H9 (cell line): ENCODE measurements around the gene IMMP2L. TPM values are rescaled to one million over a fixed set of nuclear protein-coding genes. Genes with fewer than 3 reads are reported as not detected.

Experiments used
- DNase-seq: peaks from one replicate; pipeline ENCODE4 v3.0.0-alpha.2; 2017
- H2AFZ ChIP-seq: one replicate; pipeline ENCODE4 v1.6.1; 2013; ENCODE audit warnings: mild to moderate bottlenecking, low read length, control low read depth, moderate library complexity
- H2AK5ac ChIP-seq: 2 replicates; pipeline ENCODE4 v1.6.1; 2013; ENCODE audit warnings: low read length, control low read depth, mixed read lengths; ENCODE audit not compliant: insufficient read length
- H2BK120ac ChIP-seq: one replicate; pipeline ENCODE4 v1.6.1; 2013; ENCODE audit warnings: low read depth, mild to moderate bottlenecking, low read length, control low read depth, inconsistent platforms; ENCODE audit not compliant: poor library complexity, severe bottlenecking
- H2BK12ac ChIP-seq: 2 replicates; pipeline ENCODE4 v1.6.1; 2013; ENCODE audit warnings: low read length, control low read depth, mixed read lengths, low read depth; ENCODE audit not compliant: insufficient read length
- H2BK15ac ChIP-seq: 2 replicates; pipeline ENCODE4 v1.6.1; 2013; ENCODE audit warnings: low read depth, low read length, control low read depth
- H2BK20ac ChIP-seq: one replicate; pipeline ENCODE4 v1.6.1; 2013; ENCODE audit warnings: low read depth, mild to moderate bottlenecking, low read length, control low read depth, inconsistent platforms; ENCODE audit not compliant: poor library complexity, severe bottlenecking
- H2BK5ac ChIP-seq: 2 replicates; pipeline ENCODE4 v1.6.1; 2013; ENCODE audit warnings: low read length, control low read depth, mixed read lengths; ENCODE audit not compliant: insufficient read length
- H3K14ac ChIP-seq: 2 replicates; pipeline ENCODE4 v1.6.1; 2013; ENCODE audit warnings: low read length, control low read depth; ENCODE audit not compliant: insufficient read depth
- H3K18ac ChIP-seq: 2 replicates; pipeline ENCODE4 v1.6.1; 2013; ENCODE audit warnings: low read depth, mild to moderate bottlenecking, mixed read lengths, low read length, control low read depth; ENCODE audit not compliant: insufficient read length
- H3K23ac ChIP-seq: 2 replicates; pipeline ENCODE4 v1.6.1; 2013; ENCODE audit warnings: low read length, control low read depth, mixed read lengths, low read depth; ENCODE audit not compliant: insufficient read length
- H3K23me2 ChIP-seq: 2 replicates; pipeline ENCODE4 v1.6.1; 2013; ENCODE audit warnings: low read depth, mild to moderate bottlenecking, mixed read lengths, low read length, control low read depth; ENCODE audit not compliant: insufficient read length, poor library complexity, severe bottlenecking
- H3K27ac ChIP-seq: 2 replicates; pipeline ENCODE4 v1.5.1; 2013; ENCODE audit warnings: low read length, control low read depth, mixed read lengths, low read depth; ENCODE audit not compliant: insufficient read length
- H3K27me3 ChIP-seq: 2 replicates; pipeline ENCODE4 v1.6.1; 2013; ENCODE audit warnings: low read length, control low read depth, inconsistent platforms; ENCODE audit not compliant: insufficient read depth
- H3K4ac ChIP-seq: 2 replicates; pipeline ENCODE4 v1.6.1; 2013; ENCODE audit warnings: low read depth, mild to moderate bottlenecking, control low read depth, inconsistent platforms, low read length, moderate library complexity
- H3K4me1 ChIP-seq: 2 replicates; pipeline ENCODE4 v1.6.1; 2013; ENCODE audit warnings: low read length, control low read depth, inconsistent platforms; ENCODE audit not compliant: insufficient read depth
- H3K4me2 ChIP-seq: 2 replicates; pipeline ENCODE4 v1.6.1; 2013; ENCODE audit warnings: low read length, control low read depth, mixed read lengths; ENCODE audit not compliant: insufficient read length, insufficient read depth
- H3K56ac ChIP-seq: 2 replicates; pipeline ENCODE4 v1.6.1; 2013; ENCODE audit warnings: low read depth, mild to moderate bottlenecking, mixed read lengths, low read length, control low read depth; ENCODE audit not compliant: insufficient read length
- H3K79me1 ChIP-seq: 2 replicates; pipeline ENCODE4 v1.6.1; 2013; ENCODE audit warnings: low read depth, mild to moderate bottlenecking, moderate library complexity, low read length, control low read depth, inconsistent platforms; ENCODE audit not compliant: insufficient read depth, poor library complexity, severe bottlenecking
- H3K79me2 ChIP-seq: 2 replicates; pipeline ENCODE4 v1.6.1; 2013; ENCODE audit warnings: low read length, control low read depth, inconsistent platforms; ENCODE audit not compliant: insufficient read depth
- H3K9ac ChIP-seq: 2 replicates; pipeline ENCODE4 v1.6.1; 2013; ENCODE audit warnings: low read length, control low read depth, mixed read lengths; ENCODE audit not compliant: insufficient read length; ENCODE audit errors: extremely low read depth
- H3K9me3 ChIP-seq: one replicate; pipeline ENCODE4 v1.6.1; 2013; ENCODE audit warnings: low read depth, low read length, inconsistent platforms; ENCODE audit not compliant: control insufficient read depth
- H3T11ph ChIP-seq: one replicate; pipeline ENCODE4 v1.6.1; 2013; ENCODE audit warnings: mild to moderate bottlenecking, low read length, control low read depth, inconsistent platforms
- H4K20me1 ChIP-seq: one replicate; pipeline ENCODE4 v1.6.1; 2013; ENCODE audit not compliant: control insufficient read depth, insufficient read length, insufficient read depth
- H4K5ac ChIP-seq: 2 replicates; pipeline ENCODE4 v1.6.1; 2013; ENCODE audit warnings: low read depth, mild to moderate bottlenecking, mixed read lengths, low read length, control low read depth; ENCODE audit not compliant: insufficient read length
- H4K8ac ChIP-seq: replicated peaks from 2 replicates; pipeline ENCODE4 v1.6.1; 2013; ENCODE audit warnings: low read length, control low read depth, mixed read lengths, low read depth; ENCODE audit not compliant: insufficient read length
- H4K91ac ChIP-seq: 2 replicates; pipeline ENCODE4 v1.6.1; 2013; ENCODE audit warnings: low read depth, mild to moderate bottlenecking, moderate library complexity, mixed read lengths, low read length, control low read depth; ENCODE audit not compliant: insufficient read length
- H3K27ac Mint-ChIP-seq, 3 experiments: 2 replicates in 2 of 3; 3 replicates in 1 of 3; pipeline ENCODE4 v1.8.0; 2020 to 2021; ENCODE audit warnings: mixed read lengths in 3 of 3, mild to moderate bottlenecking in 1 of 3, moderate library complexity in 1 of 3
- H3K27me3 Mint-ChIP-seq: 2 replicates; pipeline ENCODE4 v1.8.0; 2021; ENCODE audit warnings: low read depth, mild to moderate bottlenecking, moderate library complexity, mixed read lengths
- H3K36me3 Mint-ChIP-seq, 3 experiments: 2 replicates in 2 of 3; 3 replicates in 1 of 3; pipeline ENCODE4 v1.8.0; 2020 to 2021; ENCODE audit warnings: low read depth in 3 of 3, mixed read lengths in 3 of 3; ENCODE audit not compliant: insufficient read depth in 1 of 3
- H3K4me1 Mint-ChIP-seq, 2 experiments: 2 replicates each; pipeline ENCODE4 v1.8.0; 2020; ENCODE audit warnings: mixed read lengths in 2 of 2
- H3K4me3 Mint-ChIP-seq, 2 experiments: 2 replicates in 1 of 2; 3 replicates in 1 of 2; pipeline ENCODE4 v1.8.0; 2020 to 2021; ENCODE audit warnings: mild to moderate bottlenecking in 2 of 2, mixed read lengths in 2 of 2, moderate library complexity in 1 of 2
- H3K9me3 Mint-ChIP-seq, 2 experiments: 2 replicates in 1 of 2; 3 replicates in 1 of 2; pipeline ENCODE4 v1.8.0; 2020; ENCODE audit warnings: mild to moderate bottlenecking in 2 of 2, mixed read lengths in 2 of 2, moderate library complexity in 1 of 2
- WGBS: extraction: QIAGEN DNeasy Blood & Tissue Kit; methylation state at CpG from one replicate; pipeline ENCODE4 v1.1.7; 2013; ENCODE audit warnings: missing lambda C conversion rate, low lambda C conversion rate, mixed read lengths; ENCODE audit not compliant: insufficient read length; ENCODE audit errors: extremely low coverage; 5-methylcytosine and 5-hydroxymethylcytosine counted together
- total RNA-seq: library from RNA; stranded (reverse); gene quantifications from 2 replicates; pipeline ENCODE4 v1.2.1, GENCODE V29; 2021
- TF ChIP-seq, protein P1 (sequence below): fragments of 200-600 bp; sonication (generic); conservative IDR thresholded peaks from 3 replicates; pipeline ENCODE4 v1.8.0; 2021; ENCODE audit warnings: antibody characterized with exemption, mild to moderate bottlenecking

The IMMP2L gene
- total RNA-seq, 1 experiment from 2014 or later: 14.7 TPM

DNA sequence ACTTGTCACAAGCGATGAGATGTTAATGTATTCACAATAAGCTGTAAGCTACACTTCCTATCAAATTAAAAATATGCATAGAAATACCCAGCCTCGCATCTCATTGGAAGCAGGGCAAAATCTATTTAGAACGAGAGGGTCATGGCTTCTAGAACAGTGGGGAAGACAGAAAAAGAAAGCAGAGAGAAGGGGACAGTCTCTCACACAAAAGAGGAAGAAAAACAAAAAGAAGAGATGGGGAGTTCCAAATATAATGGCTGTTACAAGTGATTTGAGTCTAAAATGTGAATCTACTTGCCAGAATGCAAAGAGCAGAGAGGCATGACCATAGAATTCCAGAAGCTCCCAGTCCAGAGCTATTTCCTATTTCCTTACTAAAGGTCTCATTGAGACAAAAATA, 457.6 kb downstream of the IMMP2L start:
- Histone ChIP-seq H4K8ac (no peak overlapping the region), H4K91ac (no peak overlapping the region), H2AFZ (no peak overlapping the region), H3K23ac (no peak overlapping the region), H3K23me2 (no peaks in the 10 kb centered on the region), H2BK5ac (no peak overlapping the region), H3T11ph (no peak overlapping the region), H3K4me1 (no peaks in the 10 kb centered on the region; the same call in 1 of the 2 replicates), H3K4ac (no peak overlapping the region), H4K5ac (no peak overlapping the region), H3K27me3 (no peaks in the 10 kb centered on the region), H2BK120ac (no peak overlapping the region), H3K18ac (no peak overlapping the region), H3K4me2 (no peak overlapping the region), H3K79me1 (no peaks in the 10 kb centered on the region), H3K9ac (no peak overlapping the region), H3K27ac (no peak overlapping the region), H2BK12ac (no peak overlapping the region), H2BK15ac (no peak overlapping the region), H3K56ac (no peak overlapping the region), H2AK5ac (no peak overlapping the region), H3K79me2 (no peaks in the 10 kb centered on the region), H4K20me1 (no peaks in the 10 kb centered on the region), H2BK20ac (no peak overlapping the region), H3K9me3 (no peaks in the 10 kb centered on the region), H3K14ac (no peak overlapping the region)
- no peaks in the 10 kb centered on the region for H3K9me3 Mint-ChIP-seq
- DNase-seq: no peak
- H3K36me3 Mint-ChIP-seq: no peaks in the 10 kb centered on the region; a peak in 1 of 7 replicates
- peak overlapping the region; percentile 0 to 68 (median 37); a peak in 5 of 7 replicates for H3K27ac Mint-ChIP-seq
- H3K4me3 Mint-ChIP-seq: no peak overlapping the region
- TF ChIP-seq, protein P1, sequence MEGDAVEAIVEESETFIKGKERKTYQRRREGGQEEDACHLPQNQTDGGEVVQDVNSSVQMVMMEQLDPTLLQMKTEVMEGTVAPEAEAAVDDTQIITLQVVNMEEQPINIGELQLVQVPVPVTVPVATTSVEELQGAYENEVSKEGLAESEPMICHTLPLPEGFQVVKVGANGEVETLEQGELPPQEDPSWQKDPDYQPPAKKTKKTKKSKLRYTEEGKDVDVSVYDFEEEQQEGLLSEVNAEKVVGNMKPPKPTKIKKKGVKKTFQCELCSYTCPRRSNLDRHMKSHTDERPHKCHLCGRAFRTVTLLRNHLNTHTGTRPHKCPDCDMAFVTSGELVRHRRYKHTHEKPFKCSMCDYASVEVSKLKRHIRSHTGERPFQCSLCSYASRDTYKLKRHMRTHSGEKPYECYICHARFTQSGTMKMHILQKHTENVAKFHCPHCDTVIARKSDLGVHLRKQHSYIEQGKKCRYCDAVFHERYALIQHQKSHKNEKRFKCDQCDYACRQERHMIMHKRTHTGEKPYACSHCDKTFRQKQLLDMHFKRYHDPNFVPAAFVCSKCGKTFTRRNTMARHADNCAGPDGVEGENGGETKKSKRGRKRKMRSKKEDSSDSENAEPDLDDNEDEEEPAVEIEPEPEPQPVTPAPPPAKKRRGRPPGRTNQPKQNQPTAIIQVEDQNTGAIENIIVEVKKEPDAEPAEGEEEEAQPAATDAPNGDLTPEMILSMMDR: no peak
- WGBS: no CpG with 5 or more reads among the region's 3 CpGs
- no peaks in the 10 kb centered on the region for H3K27me3 Mint-ChIP-seq
- peaks cover 27 to 28% of the 10 kb centered on the region in 2 experiments for H3K4me1 Mint-ChIP-seq
